DOHH2 (cell line): Measurements from ENCODE around the gene KCNG2.

Experiments used
- H3F3A ChIP-seq: fragments of 200-600 bp; sonication (generic), shearing (Covaris generic); 2 replicates; pipeline ENCODE4 v1.6.0; 2016; ENCODE audit warnings: antibody characterized with exemption, mild to moderate bottlenecking; ENCODE audit not compliant: control insufficient read depth, insufficient read depth
- H3K27ac ChIP-seq: fragments of 200-600 bp; sonication (generic); 2 replicates; pipeline ENCODE4 v1.5.1; 2014; ENCODE audit warnings: low read depth, mild to moderate bottlenecking, low read length, moderate library complexity
- H3K27me3 ChIP-seq: fragments of 200-600 bp; sonication (generic); 2 replicates; pipeline ENCODE4 v1.6.1; 2014; ENCODE audit warnings: mild to moderate bottlenecking, low read length, mixed read lengths; ENCODE audit not compliant: control insufficient read depth
- H3K36me3 ChIP-seq: fragments of 200-600 bp; sonication (generic); 2 replicates; pipeline ENCODE4 v1.6.1; 2014; ENCODE audit warnings: mild to moderate bottlenecking, low read length, moderate library complexity, mixed read lengths; ENCODE audit not compliant: control insufficient read depth
- H3K4me1 ChIP-seq: fragments of 200-600 bp; sonication (generic); 2 replicates; pipeline ENCODE4 v1.6.1; 2014; ENCODE audit warnings: mild to moderate bottlenecking, low read length, mixed read lengths; ENCODE audit not compliant: control insufficient read depth
- H3K4me2 ChIP-seq: fragments of 200-600 bp; sonication (generic); 2 replicates; pipeline ENCODE4 v1.6.0; 2014; ENCODE audit warnings: mild to moderate bottlenecking, low read length, moderate library complexity
- H3K4me3 ChIP-seq: fragments of 200-600 bp; sonication (generic); 2 replicates; pipeline ENCODE4 v1.5.1; 2014; ENCODE audit warnings: mild to moderate bottlenecking, low read length, mixed read lengths
- H3K79me2 ChIP-seq: fragments of 200-600 bp; sonication (generic); 2 replicates; pipeline ENCODE4 v1.6.1; 2014; ENCODE audit warnings: mild to moderate bottlenecking, low read length, mixed read lengths; ENCODE audit not compliant: control insufficient read depth
- H3K9me2 ChIP-seq: fragments of 200-600 bp; sonication (generic); replicated peaks from 2 replicates; pipeline ENCODE4 v1.6.1; 2014; ENCODE audit warnings: mild to moderate bottlenecking, low read length, mixed read lengths; ENCODE audit not compliant: control insufficient read depth
- H3K9me3 ChIP-seq: fragments of 200-600 bp; sonication (generic); 2 replicates; pipeline ENCODE4 v1.6.1; 2014; ENCODE audit warnings: antibody characterized with exemption, low read length, mixed read lengths; ENCODE audit not compliant: control insufficient read depth, insufficient read depth
- H4K20me1 ChIP-seq: fragments of 200-600 bp; sonication (generic); 2 replicates; pipeline ENCODE4 v1.6.0; 2014; ENCODE audit warnings: low read depth, mild to moderate bottlenecking, antibody characterized with exemption, low read length, moderate library complexity; ENCODE audit not compliant: control insufficient read depth, insufficient read depth
- EZH2phosphoT487 ChIP-seq: fragments of 200-600 bp; sonication (generic); IDR thresholded peaks from 2 replicates; pipeline ENCODE4 v1.6.1; 2017; ENCODE audit warnings: borderline replicate concordance, mild to moderate bottlenecking, antibody characterized with exemption, low read length, moderate library complexity, mixed read lengths
- TF ChIP-seq, protein P1 (sequence below): fragments of 200-600 bp; sonication (generic); IDR thresholded peaks from one replicate; pipeline ENCODE4 v1.5.1; 2014; ENCODE audit warnings: antibody characterized with exemption, mild to moderate bottlenecking, low read depth, low read length; ENCODE audit not compliant: poor library complexity, severe bottlenecking

Gene KCNG2

DNA sequence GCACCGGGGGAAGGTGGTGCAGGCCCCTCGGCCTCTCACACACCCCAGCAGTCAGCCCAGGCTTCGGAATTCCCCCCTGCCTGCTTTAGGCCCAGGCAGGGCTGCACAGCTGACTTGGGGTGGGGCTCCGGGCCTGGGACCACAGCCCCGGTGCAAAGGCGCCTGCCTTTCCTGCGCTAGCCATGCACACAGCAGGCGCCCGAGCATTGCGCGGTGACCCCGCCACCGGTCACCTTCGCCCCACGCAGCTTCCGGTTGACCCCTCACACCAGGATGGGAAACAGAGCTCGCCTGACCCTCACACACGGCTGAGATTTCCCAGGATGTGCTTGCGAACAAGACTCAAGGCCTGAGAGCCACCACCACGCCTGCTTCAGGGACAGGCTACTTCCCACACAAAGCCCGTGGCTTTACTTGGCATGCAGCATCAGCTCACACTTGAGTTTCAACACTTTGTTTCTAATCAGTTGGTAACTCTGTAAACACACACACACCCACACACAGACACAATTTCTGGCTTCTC lies 107.7 kb downstream of the KCNG2 start:
- no peaks in the 10 kb centered on the region for H3K27me3 ChIP-seq
- H3K79me2 ChIP-seq, result no peaks in the 10 kb centered on the region
- no peaks in the 10 kb centered on the region for H3K9me2 ChIP-seq
- TF ChIP-seq EZH2phosphoT487, result no peak
- TF ChIP-seq, protein P1, sequence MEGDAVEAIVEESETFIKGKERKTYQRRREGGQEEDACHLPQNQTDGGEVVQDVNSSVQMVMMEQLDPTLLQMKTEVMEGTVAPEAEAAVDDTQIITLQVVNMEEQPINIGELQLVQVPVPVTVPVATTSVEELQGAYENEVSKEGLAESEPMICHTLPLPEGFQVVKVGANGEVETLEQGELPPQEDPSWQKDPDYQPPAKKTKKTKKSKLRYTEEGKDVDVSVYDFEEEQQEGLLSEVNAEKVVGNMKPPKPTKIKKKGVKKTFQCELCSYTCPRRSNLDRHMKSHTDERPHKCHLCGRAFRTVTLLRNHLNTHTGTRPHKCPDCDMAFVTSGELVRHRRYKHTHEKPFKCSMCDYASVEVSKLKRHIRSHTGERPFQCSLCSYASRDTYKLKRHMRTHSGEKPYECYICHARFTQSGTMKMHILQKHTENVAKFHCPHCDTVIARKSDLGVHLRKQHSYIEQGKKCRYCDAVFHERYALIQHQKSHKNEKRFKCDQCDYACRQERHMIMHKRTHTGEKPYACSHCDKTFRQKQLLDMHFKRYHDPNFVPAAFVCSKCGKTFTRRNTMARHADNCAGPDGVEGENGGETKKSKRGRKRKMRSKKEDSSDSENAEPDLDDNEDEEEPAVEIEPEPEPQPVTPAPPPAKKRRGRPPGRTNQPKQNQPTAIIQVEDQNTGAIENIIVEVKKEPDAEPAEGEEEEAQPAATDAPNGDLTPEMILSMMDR, result no peak
- H3K4me2 ChIP-seq, result no peak overlapping the region
- H3K4me1 ChIP-seq, result no peaks in the 10 kb centered on the region
- no peaks in the 10 kb centered on the region for H3F3A ChIP-seq
- H4K20me1 ChIP-seq, result no peaks in the 10 kb centered on the region
- H3K27ac ChIP-seq, result no peak overlapping the region
- peaks cover 7% of the 10 kb centered on the region; the same call in 1 of the 2 replicates for H3K9me3 ChIP-seq
- no peak overlapping the region for H3K4me3 ChIP-seq
- peaks cover 24% of the 10 kb centered on the region for H3K36me3 ChIP-seq

DNA sequence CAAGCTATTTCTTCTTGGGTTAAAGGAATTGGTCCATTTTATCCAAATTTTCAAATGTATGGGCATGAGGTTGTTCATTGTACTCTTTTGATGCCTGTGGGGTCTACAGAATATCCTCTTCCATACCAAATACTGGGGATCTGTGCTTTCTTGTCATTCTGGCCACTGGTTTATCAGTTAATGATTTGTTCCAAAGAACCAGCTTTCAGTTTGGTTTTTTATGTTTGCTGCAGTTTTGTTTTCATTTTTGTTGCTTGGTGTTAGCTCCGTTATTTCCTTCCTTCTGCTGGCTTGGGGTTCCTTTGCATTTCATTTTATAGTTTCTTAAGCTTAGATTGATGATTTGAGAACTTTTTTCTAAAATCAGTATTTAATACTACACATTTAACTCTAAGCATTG lies 108.3 kb downstream of the KCNG2 start:
- no peak for TF ChIP-seq EZH2phosphoT487
- TF ChIP-seq, protein P1, result no peak
- Histone ChIP-seq H3K9me2 (no peaks in the 10 kb centered on the region), H3K4me2 (no peak overlapping the region), H4K20me1 (no peaks in the 10 kb centered on the region), H3K36me3 (peaks cover 24% of the 10 kb centered on the region), H3K4me3 (no peak overlapping the region), H3K27me3 (no peaks in the 10 kb centered on the region), H3K9me3 (peaks cover 2% of the 10 kb centered on the region; the same call in 1 of the 2 replicates), H3K79me2 (no peaks in the 10 kb centered on the region), H3K27ac (no peak overlapping the region), H3K4me1 (no peaks in the 10 kb centered on the region), H3F3A (no peaks in the 10 kb centered on the region)

DNA sequence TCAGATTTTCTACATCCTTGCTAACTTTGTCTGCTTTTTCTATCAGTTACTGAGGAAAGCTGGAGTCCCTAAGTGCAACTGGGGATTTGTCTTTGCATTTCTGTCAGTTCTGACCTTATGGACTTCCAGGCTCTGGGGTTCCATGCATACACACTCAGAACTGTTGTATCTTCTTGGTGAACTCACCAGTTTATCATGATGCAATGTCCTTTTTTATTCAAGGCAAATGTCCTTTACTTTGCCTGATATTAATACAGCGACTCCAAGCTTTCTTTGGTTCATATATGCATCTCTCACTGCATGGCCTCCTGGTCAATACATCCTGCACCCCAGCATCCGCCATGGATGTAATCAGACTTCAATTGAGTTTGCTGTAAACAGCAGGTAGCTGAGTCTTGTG lies 109.0 kb downstream of the KCNG2 start:
- H3F3A ChIP-seq, result no peaks in the 10 kb centered on the region
- H3K9me2 ChIP-seq, result no peaks in the 10 kb centered on the region
- no peaks in the 10 kb centered on the region for H3K79me2 ChIP-seq
- peaks cover 24% of the 10 kb centered on the region for H3K36me3 ChIP-seq
- no peaks in the 10 kb centered on the region for H4K20me1 ChIP-seq
- H3K4me3 ChIP-seq, result no peak overlapping the region
- TF ChIP-seq, protein P1, result no peak
- TF ChIP-seq EZH2phosphoT487, result no peak
- no peaks in the 10 kb centered on the region for H3K9me3 ChIP-seq
- no peak overlapping the region for H3K27ac ChIP-seq
- no peaks in the 10 kb centered on the region for H3K4me1 ChIP-seq
- H3K27me3 ChIP-seq, result no peaks in the 10 kb centered on the region
- H3K4me2 ChIP-seq, result no peak overlapping the region
